HG03060 (cell line): ENCODE measurements around the gene IKBKE.
"Not testable (repeated sequence)": the region's sequence is repeated elsewhere in the genome, so short reads cannot be mapped to it uniquely, and the experiment has no call there.

Source experiments
- ATAC-seq: cut with Tn5 transposase; IDR thresholded peaks from one replicate; pipeline ENCODE4 v1.9.1; 2021; ENCODE audit warnings: low read depth, moderate number of reproducible peaks; ENCODE audit not compliant: unreplicated experiment

The IKBKE gene

DNA sequence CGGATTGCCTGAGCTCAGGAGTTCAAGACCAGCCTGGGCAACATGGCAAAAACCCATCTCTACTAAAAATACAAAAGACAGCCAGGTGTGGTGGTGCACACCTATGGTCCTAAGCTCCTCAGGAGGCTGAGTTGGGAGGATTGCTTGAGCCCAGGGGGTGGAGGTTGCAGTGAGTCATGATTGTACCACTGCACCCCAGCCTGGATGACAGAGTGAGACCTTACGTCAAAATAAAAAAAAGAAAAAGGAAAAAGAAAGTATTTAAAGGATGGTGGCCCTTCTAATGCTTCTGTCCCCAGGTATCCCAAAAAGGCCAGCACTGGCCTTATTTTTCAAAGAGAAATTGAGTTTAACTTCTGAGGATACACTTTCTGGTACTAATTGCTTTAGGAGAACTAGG is 1.7 kb downstream of the IKBKE start:
- no peak for ATAC-seq

DNA sequence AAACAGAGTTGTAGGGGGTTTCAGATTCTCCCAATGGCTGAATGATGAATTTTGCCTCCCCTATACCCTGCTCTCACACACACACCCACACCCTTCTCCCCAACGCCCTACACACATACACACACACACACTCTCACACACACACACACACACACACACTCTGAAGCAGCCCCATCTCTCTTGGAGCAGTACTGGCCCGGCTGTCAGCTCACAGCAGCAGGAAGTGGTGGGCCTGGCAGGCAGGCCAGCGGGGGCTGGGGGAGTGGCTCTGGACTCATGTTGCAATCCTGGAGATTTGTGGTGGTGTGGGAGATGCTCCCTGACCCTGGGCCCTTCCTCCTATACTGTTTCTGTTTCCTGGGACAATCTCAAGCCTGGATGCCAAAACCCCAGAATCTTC is 2.2 kb downstream of the IKBKE start:
- ATAC-seq: no peak

DNA sequence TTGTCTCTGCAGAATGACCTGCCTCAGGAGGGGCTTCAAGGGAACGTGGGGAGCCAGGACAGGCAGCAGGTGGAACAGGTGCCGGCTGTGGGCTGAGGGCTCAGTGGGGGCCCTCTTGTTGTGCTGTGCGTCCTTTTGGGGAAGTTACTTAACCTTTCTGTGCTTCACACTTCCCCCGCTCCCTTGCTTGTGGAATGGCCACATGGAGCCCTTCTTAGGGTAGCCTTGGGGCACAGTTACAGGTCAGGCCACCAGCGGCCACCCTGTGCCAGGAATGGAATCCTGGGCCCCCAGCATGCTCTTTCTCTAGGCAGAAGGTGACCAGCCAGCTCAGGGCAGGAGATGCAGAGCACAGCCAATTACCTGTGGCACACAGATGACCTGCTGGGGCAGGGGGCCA is 2.6 kb downstream of the IKBKE start:
- ATAC-seq: no peak

DNA sequence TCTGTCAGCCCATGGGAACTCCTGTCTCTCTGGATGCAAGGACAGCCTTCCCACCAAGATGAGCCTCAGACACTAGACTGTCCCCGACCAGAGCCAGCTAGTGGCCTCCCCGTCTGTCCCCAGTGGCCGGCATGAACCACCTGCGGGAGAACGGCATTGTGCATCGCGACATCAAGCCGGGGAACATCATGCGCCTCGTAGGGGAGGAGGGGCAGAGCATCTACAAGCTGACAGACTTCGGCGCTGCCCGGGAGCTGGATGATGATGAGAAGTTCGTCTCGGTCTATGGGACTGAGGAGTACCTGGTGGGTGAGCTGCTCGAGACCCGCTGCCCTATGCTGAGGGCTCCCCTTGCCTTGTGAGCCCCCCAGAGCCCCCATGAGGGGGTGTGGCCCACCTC is 5.8 kb downstream of the IKBKE start:
- no peak for ATAC-seq

DNA sequence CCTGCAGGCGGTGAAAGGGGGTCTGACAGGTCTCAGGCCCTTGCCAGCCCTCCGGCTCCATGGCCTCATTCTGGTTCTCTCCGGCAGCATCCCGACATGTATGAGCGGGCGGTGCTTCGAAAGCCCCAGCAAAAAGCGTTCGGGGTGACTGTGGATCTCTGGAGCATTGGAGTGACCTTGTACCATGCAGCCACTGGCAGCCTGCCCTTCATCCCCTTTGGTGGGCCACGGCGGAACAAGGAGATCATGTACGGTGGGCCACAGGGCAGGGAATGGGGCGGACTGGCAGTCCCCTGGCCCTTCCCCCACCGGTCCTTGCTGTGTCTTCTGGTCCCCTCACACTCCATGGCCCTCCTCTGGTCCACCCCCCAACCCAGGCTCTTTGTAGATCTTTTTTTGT is 6.3 kb downstream of the IKBKE start:
- ATAC-seq: no peak

DNA sequence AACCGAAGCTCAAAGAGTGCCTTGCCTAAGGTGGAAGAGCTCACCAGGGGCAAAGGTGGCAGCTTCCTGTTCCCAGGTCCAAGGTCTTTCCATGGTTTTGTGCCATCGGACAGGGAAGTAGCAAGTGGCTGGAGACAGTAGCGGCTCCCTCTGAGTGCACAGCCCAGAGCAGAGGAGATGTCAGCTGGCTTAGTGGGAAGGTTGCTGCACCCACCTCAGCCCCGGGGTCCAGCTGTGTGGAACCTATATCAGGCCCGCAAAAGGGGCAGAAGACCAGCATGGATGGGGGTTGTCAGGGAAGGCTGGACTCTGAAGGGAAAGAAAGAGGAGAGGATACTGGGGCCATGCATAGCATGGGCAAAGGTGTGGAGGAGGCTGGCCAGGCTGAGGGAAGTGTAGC is 6.8 kb downstream of the IKBKE start:
- no peak for ATAC-seq

DNA sequence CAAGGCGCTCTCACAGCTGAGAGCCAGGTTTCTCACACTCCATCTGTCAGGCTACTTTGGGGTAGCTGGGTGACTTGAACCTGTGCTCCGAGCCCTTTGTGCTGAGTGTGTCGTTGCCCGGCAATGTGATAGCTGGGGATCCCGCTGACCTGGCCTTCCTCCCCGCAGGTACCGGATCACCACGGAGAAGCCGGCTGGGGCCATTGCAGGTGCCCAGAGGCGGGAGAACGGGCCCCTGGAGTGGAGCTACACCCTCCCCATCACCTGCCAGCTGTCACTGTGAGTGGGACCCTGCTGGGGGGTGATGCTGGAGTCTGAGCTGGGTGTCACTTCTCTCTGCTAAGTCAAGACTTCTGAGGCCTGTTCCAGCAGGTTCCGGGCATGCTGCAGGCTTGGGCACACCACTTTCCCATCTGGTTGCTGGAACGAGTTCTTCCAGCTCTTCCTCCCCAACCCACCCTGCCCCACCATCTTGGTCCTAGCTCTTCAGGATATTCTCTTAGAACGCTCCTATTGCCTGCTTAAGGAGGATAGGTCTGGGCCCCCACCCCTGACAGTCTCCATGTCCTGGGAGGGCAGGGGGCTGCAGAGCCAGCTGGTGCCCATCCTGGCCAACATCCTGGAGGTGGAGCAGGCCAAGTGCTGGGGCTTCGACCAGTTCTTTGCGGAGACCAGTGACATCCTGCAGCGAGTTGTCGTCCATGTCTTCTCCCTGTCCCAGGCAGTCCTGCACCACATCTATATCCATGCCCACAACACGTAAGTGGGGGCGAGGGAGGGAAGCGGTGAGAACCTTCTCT is 7.5 kb downstream of the IKBKE start:
- no peak for ATAC-seq

DNA sequence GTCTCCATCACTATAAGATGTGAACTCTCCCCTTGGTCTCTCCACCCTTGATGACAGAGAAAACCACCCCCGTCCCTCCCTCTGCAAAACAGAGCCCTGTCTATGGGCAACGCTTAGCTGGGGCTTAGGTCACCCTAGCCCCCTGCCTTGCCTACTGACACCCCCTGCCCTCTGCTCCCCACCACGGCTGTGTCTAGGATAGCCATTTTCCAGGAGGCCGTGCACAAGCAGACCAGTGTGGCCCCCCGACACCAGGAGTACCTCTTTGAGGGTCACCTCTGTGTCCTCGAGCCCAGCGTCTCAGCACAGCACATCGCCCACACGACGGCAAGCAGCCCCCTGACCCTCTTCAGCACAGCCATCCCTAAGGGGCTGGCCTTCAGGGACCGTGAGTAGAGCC is 8.5 kb downstream of the IKBKE start:
- ATAC-seq: no peak

DNA sequence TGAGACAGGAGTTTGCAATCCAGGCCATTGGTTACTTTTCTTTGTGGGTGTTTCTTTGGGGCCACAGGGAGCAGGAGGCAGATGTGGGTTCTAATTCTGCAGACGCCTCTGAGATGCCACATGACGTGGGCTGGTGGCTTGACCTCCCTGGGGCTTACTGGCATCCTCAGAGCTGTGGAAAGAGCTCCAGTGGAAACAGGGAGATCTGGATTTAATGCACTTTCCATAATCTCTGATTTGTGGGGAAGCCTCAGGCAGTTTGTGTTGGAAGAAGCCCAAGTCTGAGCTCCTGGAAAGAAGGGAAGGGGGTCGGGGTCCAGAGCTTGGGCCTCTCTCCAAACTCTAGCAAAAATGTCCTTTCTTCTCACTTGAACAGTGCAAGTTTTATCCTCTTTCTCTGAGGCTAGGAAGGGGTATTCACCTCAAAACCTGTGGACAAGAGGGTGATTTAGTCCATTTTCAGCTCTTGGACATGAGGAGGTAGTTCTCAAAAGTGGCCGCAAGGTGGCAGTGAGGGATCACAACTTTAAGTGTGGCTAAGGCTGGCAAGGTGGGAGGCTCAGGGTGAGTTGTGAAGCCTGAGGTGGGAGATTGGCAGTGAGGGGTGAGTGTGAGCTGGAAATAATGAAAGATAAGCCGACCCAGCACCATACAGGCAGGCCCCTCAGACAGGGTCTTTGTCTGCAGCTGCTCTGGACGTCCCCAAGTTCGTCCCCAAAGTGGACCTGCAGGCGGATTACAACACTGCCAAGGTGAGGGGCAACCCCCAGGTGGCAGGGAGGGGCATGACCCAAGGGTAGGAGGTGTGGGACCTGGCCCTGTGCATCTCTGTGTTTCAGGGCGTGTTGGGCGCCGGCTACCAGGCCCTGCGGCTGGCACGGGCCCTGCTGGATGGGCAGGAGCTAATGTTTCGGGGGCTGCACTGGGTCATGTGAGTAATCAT is 9.2 kb downstream of the IKBKE start:
- ATAC-seq: no peak

DNA sequence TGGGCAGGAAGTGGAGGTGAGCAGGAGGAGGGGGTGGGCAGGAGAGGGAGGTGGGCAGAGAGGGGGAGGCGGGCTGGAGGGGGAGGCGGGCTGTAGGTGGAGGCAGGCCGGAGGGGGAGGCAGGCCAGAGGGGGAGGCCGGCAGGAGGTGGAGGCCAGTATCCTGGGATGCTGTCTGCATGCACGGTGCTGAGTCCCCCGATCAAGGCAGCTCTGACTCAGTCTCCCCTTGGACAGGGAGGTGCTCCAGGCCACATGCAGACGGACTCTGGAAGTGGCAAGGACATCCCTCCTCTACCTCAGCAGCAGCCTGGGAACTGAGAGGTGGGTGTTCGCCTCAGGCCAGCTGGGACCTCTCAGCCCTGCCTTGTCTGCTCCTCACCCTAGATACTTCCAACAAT is 9.9 kb downstream of the IKBKE start:
- no peak for ATAC-seq

DNA sequence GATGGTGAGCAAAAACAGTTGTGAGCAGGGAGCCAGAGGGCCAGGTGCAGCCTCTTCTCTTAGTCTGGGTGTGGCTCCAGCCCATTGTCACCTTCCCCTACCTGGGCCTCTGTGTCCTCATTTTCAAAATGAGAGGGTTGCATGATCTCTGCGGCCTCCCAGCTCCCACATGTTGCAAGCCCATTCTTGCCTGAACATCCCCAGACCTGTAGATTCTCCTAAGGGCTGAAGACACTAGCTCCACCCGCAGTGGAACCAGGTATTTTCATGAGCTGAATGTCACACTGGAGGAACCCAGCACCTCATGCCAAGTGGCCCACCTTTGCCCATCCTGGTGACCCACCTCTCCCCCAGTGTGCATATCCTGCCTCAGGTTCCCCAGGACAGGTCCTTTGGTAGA is 12.3 kb downstream of the IKBKE start:
- no peak for ATAC-seq

DNA sequence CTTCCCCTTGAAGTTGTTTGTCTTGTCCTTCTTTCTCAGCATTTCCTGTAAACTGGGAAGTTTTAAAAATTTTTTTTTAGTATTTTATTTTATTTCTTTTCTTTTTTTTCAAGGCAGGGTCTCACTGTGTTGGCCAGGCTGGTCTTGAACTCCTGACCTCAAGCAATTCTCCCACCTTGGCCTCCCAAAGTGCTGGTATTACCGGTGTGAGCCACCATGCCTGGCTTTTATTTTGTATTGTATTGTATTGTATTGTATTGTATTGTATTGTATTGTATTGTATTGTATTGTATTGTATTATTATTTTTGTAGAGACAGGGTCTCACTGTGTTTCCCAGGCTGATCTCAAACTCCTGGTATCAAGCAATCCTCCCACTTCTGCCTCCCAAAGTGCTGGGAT is 13.6 kb downstream of the IKBKE start:
- not testable (repeated sequence) for ATAC-seq

DNA sequence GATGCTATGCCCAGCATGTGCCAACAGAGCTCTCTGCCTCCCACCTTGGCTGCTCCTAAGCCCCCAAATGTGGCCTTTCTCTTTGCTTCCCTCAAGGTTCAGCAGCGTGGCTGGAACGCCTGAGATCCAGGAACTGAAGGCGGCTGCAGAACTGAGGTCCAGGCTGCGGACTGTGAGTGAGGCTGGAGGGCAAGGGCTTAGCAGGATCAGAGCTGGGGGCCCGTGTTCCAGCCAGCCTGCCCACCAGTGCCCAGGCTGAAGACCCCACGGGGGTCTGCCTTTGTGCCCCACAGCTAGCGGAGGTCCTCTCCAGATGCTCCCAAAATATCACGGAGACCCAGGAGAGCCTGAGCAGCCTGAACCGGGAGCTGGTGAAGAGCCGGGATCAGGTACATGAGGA is 14.6 kb downstream of the IKBKE start:
- ATAC-seq: no peak

DNA sequence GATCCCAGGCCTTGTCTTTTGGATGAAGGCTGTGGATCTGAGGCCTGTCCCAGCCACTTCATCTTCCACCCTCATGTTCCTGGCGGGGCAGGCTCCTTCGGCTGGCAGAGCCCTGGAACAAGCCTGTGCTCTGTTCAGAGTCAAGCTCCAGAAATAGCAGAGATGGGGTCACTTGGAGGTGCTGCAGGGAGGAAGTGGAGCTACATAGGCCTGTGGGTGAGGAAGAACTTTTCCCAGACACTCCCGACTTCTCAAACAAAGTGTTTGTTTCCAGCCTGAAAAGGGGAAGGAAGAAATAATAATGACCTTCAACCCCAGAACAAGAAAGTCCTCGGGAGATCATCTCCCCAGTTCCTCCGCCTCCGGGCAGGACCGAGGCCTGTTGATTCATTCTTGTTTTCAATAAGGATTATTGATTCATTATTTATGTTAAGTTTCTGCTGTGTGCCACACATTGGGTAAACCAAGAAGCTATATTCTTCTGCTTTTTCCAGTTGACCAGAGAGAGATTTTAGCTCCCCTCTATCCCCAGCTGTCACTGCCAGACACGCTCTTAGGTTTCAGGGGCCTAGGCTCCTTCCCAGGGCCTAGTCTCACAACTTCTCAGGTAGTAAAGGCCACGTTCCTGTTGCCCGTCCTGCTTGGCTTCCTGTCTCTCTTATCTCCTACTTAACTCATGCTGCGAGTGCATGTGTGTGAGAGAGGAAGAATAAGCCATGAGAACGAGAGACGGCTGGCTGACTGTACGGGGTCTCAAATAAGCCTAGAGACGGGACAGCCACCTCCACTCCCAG is 16.9 kb downstream of the IKBKE start:
- no peak for ATAC-seq

DNA sequence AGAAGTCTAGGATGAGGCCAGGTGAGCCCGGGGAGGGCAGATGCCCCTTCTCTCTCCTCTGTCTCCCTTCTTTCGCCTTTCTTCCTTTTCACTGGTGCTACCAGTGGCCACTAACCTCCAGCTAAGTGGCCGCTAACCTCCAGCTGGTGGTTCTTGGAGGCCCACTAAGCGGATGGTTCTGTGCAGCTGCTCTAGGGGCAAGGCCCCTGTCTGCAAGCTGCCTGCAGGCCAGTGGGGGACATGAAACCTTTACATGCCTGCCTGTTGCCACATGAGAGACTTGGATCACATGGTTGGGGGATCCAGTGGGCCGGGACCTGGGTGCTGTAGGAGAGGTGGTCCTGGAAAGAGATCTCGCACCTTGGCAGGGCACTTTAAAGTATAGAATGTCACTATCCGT is 17.7 kb downstream of the IKBKE start:
- ATAC-seq: no peak

DNA sequence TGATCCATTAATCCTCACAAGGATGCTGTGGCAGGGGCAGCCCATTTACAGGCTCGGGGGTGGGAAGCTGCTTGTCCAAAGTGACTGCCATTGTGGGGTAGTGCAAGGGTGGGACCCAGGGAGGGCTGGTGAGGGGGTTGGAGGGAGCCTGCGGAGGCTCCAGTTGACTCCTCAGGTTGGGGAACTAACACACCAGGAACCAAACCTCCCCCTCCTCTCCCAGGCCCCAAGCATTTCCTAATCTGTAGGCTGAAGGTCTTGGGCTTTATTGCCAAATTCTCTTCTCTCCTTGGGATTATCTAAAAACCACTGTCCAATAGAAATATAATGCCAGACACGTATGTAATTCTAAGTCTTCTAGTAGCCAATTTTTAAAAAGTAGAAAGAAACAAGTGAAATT is 18.2 kb downstream of the IKBKE start:
- no peak for ATAC-seq

DNA sequence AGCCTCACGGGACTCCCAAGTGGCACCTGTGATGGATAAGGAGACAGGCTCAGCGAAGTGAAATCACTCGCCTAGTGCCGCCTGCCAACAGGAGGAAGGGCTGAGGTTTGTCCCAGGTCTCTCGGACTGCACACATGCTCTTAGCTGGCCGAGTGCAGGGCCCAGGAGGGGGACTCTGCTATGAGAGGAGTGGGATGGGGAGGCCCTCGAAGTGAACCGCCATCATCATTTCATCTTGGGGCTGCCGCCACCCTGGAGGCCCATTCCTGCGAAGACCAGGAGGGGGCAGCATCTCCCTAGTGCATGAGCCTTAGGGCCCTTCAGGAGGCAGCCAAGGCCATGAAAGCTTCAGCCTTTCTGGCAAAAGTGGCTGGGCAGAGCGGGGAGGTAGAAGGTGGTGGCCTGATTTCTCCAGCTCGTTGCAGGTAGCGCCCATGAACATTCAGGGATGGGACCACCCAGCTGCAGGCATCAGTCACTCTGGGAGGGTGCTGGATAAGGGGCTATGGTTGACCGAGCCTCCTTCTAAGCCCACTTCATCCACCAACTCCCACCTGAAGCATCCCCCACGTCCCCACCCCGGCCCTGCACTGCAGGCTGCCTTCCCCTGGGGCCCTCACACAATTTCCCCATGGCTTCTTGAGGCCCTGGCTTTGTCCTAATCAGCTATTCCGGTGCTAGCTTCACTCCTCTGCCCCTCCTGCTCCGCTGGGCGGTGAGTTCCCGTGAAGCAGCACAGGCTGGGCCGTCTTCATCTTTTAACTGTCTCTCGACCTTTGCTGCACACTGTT is 19.9 kb downstream of the IKBKE start:
- ATAC-seq: no peak

DNA sequence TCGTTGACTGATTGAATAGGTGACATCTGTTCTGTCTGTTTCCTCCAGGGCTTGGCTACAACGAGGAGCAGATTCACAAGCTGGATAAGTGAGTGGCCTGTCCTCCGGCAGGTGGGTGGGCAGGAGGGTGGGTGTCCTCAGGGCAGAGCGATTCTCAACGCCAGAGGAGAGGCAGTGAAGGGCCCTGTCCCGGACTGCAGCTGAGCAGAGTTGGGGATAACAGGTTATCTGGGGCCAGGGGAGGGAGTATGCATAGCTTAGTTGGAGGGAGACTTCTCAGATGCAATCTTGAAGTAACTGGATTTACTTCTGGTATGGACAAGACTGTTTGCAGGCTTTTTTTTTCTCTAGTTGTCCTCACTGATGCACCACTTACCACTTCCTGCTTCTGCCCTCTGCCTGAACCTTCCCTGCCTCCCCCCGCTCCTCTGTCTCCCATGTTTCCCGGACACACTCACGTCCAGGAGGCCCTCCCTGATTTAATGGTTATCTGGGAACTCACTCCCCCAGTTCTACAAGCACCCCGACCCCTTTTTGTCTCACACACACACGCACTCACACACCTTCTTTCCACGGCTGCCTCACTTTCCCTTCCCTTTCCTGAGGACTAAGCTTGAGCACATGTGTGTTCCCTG is 20.6 kb downstream of the IKBKE start:
- no peak for ATAC-seq

DNA sequence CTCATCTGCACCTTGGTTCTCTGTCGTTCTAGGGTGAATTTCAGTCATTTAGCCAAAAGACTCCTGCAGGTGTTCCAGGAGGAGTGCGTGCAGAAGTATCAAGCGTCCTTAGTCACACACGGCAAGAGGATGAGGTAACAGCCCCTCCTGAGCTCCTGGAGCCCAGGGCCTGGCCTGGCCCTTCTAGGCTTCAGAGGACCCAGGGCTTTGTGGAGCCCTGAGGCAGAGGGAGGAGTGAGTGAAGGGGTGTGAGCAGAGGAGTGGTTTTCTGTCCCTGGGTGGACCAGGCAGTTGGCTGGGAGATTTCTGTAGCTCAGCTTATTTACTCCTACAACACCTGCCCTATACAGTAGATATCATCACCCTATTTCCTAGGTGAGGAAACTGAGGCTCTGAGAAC is 21.3 kb downstream of the IKBKE start:
- ATAC-seq: no peak

DNA sequence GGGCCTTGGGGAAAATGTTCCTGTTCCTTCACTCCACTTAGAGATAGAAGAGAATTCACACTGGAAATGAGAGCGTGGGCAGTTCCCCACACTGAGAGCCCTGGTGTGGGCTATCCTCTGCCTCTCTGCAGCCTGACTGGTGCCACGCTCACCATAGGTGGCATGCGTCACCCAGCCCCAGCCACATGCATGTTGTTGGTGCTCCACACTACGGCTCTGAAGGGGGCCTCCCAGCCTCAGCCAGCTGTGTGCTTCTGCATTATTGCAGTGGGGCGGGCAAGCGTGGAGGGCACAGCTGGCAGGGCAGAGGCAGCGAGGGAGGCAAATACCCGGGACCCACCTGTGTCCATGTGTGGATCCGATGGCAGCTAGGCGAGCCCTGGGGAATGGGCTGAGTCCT is 22.3 kb downstream of the IKBKE start:
- no peak for ATAC-seq
